SK-N-MC (cell line): ENCODE measurements around the gene NUAK1.

ENCODE experiments used
- FOXP2 ChIP-seq: optimal IDR thresholded peaks from 2 replicates; pipeline ENCODE3; 2011; ENCODE audit warnings: mild to moderate bottlenecking, moderate library complexity; ENCODE audit not compliant: insufficient read depth; ENCODE audit errors: extremely low read length, control extremely low read depth
- POLR2AphosphoS5 ChIP-seq: IDR thresholded peaks from 2 replicates; pipeline ENCODE4 v1.6.1; 2012; ENCODE audit warnings: mild to moderate bottlenecking, low read depth, low read length, borderline replicate concordance

GRCh38 chr12:106093246-106093645, 45.5 kb downstream of the NUAK1 start:
- TF ChIP-seq FOXP2: no peak
- no peak for TF ChIP-seq POLR2AphosphoS5
